ENCODE data around the gene KLHL29.

The KLHL29 gene

GRCh38 chr2:23687713-23688112 lies 302.7 kb downstream of the KLHL29 start:
- Histone ChIP-seq H4K8ac (ENCODE audit: low read depth, low read length) (no peak overlapping the region), H3K18ac (ENCODE audit: low read length) (peak overlapping the region; percentile 20), H3K4ac (ENCODE audit: low read length) (no peak overlapping the region), H2BK120ac (ENCODE audit: low read depth, low read length) (no peak overlapping the region), H3K27ac (replicated peaks; ENCODE audit: low read length) (no peak overlapping the region), H2BK15ac (ENCODE audit: low read length) (peak overlapping the region; percentile 41), H3K14ac (ENCODE audit: low read length) (no peak overlapping the region), H2AK5ac (ENCODE audit: low read depth, low read length) (no peak overlapping the region), H3K4me3 (ENCODE audit: low read length in 2 of 2) (no peak overlapping the region), H3K36me3 (replicated peaks in 1 of 2; ENCODE audit: control insufficient read depth in 2 of 2, insufficient read depth in 2 of 2, low read length in 2 of 2) (peaks cover 0 to 15% of the 10 kb centered on the region in 2 donors), H3K27me3 (ENCODE audit: control insufficient read depth in 3 of 3, insufficient read depth in 3 of 3, low read depth in 1 of 3, low read length in 3 of 3) (no peaks in the 10 kb centered on the region), H4K91ac (ENCODE audit: low read depth, low read length, poor library complexity) (no peak overlapping the region), H2BK5ac (ENCODE audit: low read length) (peak overlapping the region; percentile 45), H2BK12ac (ENCODE audit: low read length) (no peak overlapping the region), H3K23ac (ENCODE audit: low read depth, low read length, poor library complexity) (no peak overlapping the region), H3K4me1 (ENCODE audit: control insufficient read depth in 2 of 2, insufficient read depth in 1 of 2, low read depth in 1 of 2, low read length in 2 of 2) (peaks cover 16 to 18% of the 10 kb centered on the region in 2 donors), H3K9ac (ENCODE audit: low read depth, low read length, poor library complexity) (no peak overlapping the region), H3K4me2 (ENCODE audit: insufficient read depth, low read length, poor library complexity, severe bottlenecking) (no peak overlapping the region), H3K9me3 (replicated peaks in 1 of 2; ENCODE audit: control insufficient read depth in 2 of 2, insufficient read depth in 1 of 2, low read depth in 1 of 2, low read length in 2 of 2) (no peaks in the 10 kb centered on the region), H2AFZ (ENCODE audit: low read length) (no peak overlapping the region), H3K79me1 (ENCODE audit: low read depth, low read length) (peaks cover 2% of the 10 kb centered on the region)
- no peak for DNase-seq (ENCODE audit: low spot score)
- WGBS, 2 donors (ENCODE audit: extremely low coverage in 2 of 2, insufficient read length in 2 of 2, insufficient replicate concordance in 1 of 2): no CpG with 5 or more reads among the region's 14 CpGs

GRCh38 chr2:23688486-23689130 lies 303.6 kb downstream of the KLHL29 start:
- no peak overlapping the region for H2BK120ac ChIP-seq (ENCODE audit: low read depth, low read length)

GRCh38 chr2:23689131-23689700 lies 304.2 kb downstream of the KLHL29 start:
- Histone ChIP-seq H3K4me3 (ENCODE audit: low read length in 2 of 2) (no peak overlapping the region), H3K4me1 (ENCODE audit: control insufficient read depth in 2 of 2, insufficient read depth in 1 of 2, low read depth in 1 of 2, low read length in 2 of 2) (peaks cover 8 to 17% of the 10 kb centered on the region in 2 donors), H2BK12ac (ENCODE audit: low read length) (no peak overlapping the region), H3K79me1 (ENCODE audit: low read depth, low read length) (peaks cover 2% of the 10 kb centered on the region), H3K18ac (ENCODE audit: low read length) (peak overlapping the region; percentile 63), H2BK120ac (ENCODE audit: low read depth, low read length) (no peak overlapping the region), H3K14ac (ENCODE audit: low read length) (no peak overlapping the region), H3K27me3 (ENCODE audit: control insufficient read depth in 3 of 3, insufficient read depth in 3 of 3, low read depth in 1 of 3, low read length in 3 of 3) (no peaks in the 10 kb centered on the region), H3K23ac (ENCODE audit: low read depth, low read length, poor library complexity) (peak overlapping the region; percentile 49), H2BK15ac (ENCODE audit: low read length) (peak overlapping the region; percentile 90), H3K4me2 (ENCODE audit: insufficient read depth, low read length, poor library complexity, severe bottlenecking) (no peak overlapping the region), H2AK5ac (ENCODE audit: low read depth, low read length) (peak overlapping the region; percentile 70), H2AFZ (ENCODE audit: low read length) (no peak overlapping the region), H4K8ac (ENCODE audit: low read depth, low read length) (no peak overlapping the region), H2BK5ac (ENCODE audit: low read length) (peak overlapping the region; percentile 78), H3K4ac (ENCODE audit: low read length) (no peak overlapping the region), H3K9ac (ENCODE audit: low read depth, low read length, poor library complexity) (no peak overlapping the region), H3K9me3 (replicated peaks in 1 of 2; ENCODE audit: control insufficient read depth in 2 of 2, insufficient read depth in 1 of 2, low read depth in 1 of 2, low read length in 2 of 2) (no peaks in the 10 kb centered on the region), H3K36me3 (replicated peaks in 1 of 2; ENCODE audit: control insufficient read depth in 2 of 2, insufficient read depth in 2 of 2, low read length in 2 of 2) (peaks cover 0 to 16% of the 10 kb centered on the region in 2 donors), H3K27ac (replicated peaks; ENCODE audit: low read length) (no peak overlapping the region), H4K91ac (ENCODE audit: low read depth, low read length, poor library complexity) (no peak overlapping the region)
- DNase-seq (ENCODE audit: low spot score): no peak
- WGBS, 2 donors (ENCODE audit: extremely low coverage in 2 of 2, insufficient read length in 2 of 2, insufficient replicate concordance in 1 of 2): no CpG with 5 or more reads among the region's 11 CpGs

More at GRCh38 chr2:23688486-23689130, 303.6 kb downstream of the KLHL29 start:
- no peak overlapping the region for H2AFZ ChIP-seq (ENCODE audit: low read length)
- no peak overlapping the region for H3K27ac ChIP-seq (replicated peaks; ENCODE audit: low read length)
- no peaks in the 10 kb centered on the region for H3K9me3 ChIP-seq (replicated peaks in 1 of 2; ENCODE audit: control insufficient read depth in 2 of 2, insufficient read depth in 1 of 2, low read depth in 1 of 2, low read length in 2 of 2)
- no peak overlapping the region for H4K91ac ChIP-seq (ENCODE audit: low read depth, low read length, poor library complexity)
- peak overlapping the region; percentile 70 for H2AK5ac ChIP-seq (ENCODE audit: low read depth, low read length)
- H3K9ac ChIP-seq (ENCODE audit: low read depth, low read length, poor library complexity): no peak overlapping the region
- WGBS, 2 donors (ENCODE audit: extremely low coverage in 2 of 2, insufficient read length in 2 of 2, insufficient replicate concordance in 1 of 2): no CpG with 5 or more reads among the region's 15 CpGs
- peaks cover 0 to 15% of the 10 kb centered on the region in 2 donors for H3K36me3 ChIP-seq (replicated peaks in 1 of 2; ENCODE audit: control insufficient read depth in 2 of 2, insufficient read depth in 2 of 2, low read length in 2 of 2)
- H3K4ac ChIP-seq (ENCODE audit: low read length): no peak overlapping the region
- H3K4me3 ChIP-seq (ENCODE audit: low read length in 2 of 2): no peak overlapping the region
- H3K4me1 ChIP-seq (ENCODE audit: control insufficient read depth in 2 of 2, insufficient read depth in 1 of 2, low read depth in 1 of 2, low read length in 2 of 2): peaks cover 15 to 18% of the 10 kb centered on the region in 2 donors
- peak overlapping the region; percentile 78 for H2BK5ac ChIP-seq (ENCODE audit: low read length)
- H3K18ac ChIP-seq (ENCODE audit: low read length): peak overlapping the region; percentile 58
- no peak for DNase-seq (ENCODE audit: low spot score)
- H3K23ac ChIP-seq (ENCODE audit: low read depth, low read length, poor library complexity): no peak overlapping the region
- H3K14ac ChIP-seq (ENCODE audit: low read length): no peak overlapping the region
- H2BK12ac ChIP-seq (ENCODE audit: low read length): no peak overlapping the region
- H3K4me2 ChIP-seq (ENCODE audit: insufficient read depth, low read length, poor library complexity, severe bottlenecking): no peak overlapping the region
- H3K27me3 ChIP-seq (ENCODE audit: control insufficient read depth in 3 of 3, insufficient read depth in 3 of 3, low read depth in 1 of 3, low read length in 3 of 3): no peaks in the 10 kb centered on the region
- H4K8ac ChIP-seq (ENCODE audit: low read depth, low read length): no peak overlapping the region
- peaks cover 2% of the 10 kb centered on the region for H3K79me1 ChIP-seq (ENCODE audit: low read depth, low read length)
- peak overlapping the region; percentile 90 for H2BK15ac ChIP-seq (ENCODE audit: low read length)

GRCh38 chr2:23689891-23690290 lies 304.9 kb downstream of the KLHL29 start:
- DNase-seq (ENCODE audit: low spot score): no peak
- peaks cover 2% of the 10 kb centered on the region for H3K79me1 ChIP-seq (ENCODE audit: low read depth, low read length)
- H3K36me3 ChIP-seq (replicated peaks in 1 of 2; ENCODE audit: control insufficient read depth in 2 of 2, insufficient read depth in 2 of 2, low read length in 2 of 2): peaks cover 0 to 23% of the 10 kb centered on the region in 2 donors
- H3K14ac ChIP-seq (ENCODE audit: low read length): no peak overlapping the region
- H3K9me3 ChIP-seq (replicated peaks in 1 of 2; ENCODE audit: control insufficient read depth in 2 of 2, insufficient read depth in 1 of 2, low read depth in 1 of 2, low read length in 2 of 2): no peaks in the 10 kb centered on the region
- no peak overlapping the region for H3K4me2 ChIP-seq (ENCODE audit: insufficient read depth, low read length, poor library complexity, severe bottlenecking)
- H3K27me3 ChIP-seq (ENCODE audit: control insufficient read depth in 3 of 3, insufficient read depth in 3 of 3, low read depth in 1 of 3, low read length in 3 of 3): no peaks in the 10 kb centered on the region
- peak overlapping the region; percentile 93 for H3K18ac ChIP-seq (ENCODE audit: low read length)
- no CpG with 5 or more reads among the region's 9 CpGs for WGBS, 2 donors (ENCODE audit: extremely low coverage in 2 of 2, insufficient read length in 2 of 2, insufficient replicate concordance in 1 of 2)
- H2AK5ac ChIP-seq (ENCODE audit: low read depth, low read length): peak overlapping the region; percentile 89
- no peak overlapping the region for H3K23ac ChIP-seq (ENCODE audit: low read depth, low read length, poor library complexity)
- H2BK5ac ChIP-seq (ENCODE audit: low read length): no peak overlapping the region
- H2AFZ ChIP-seq (ENCODE audit: low read length): no peak overlapping the region
- H4K91ac ChIP-seq (ENCODE audit: low read depth, low read length, poor library complexity): no peak overlapping the region
- H2BK120ac ChIP-seq (ENCODE audit: low read depth, low read length): no peak overlapping the region
- no peak overlapping the region for H4K8ac ChIP-seq (ENCODE audit: low read depth, low read length)
- H3K4me3 ChIP-seq (ENCODE audit: low read length in 2 of 2): no peak overlapping the region
- H2BK15ac ChIP-seq (ENCODE audit: low read length): peak overlapping the region; percentile 97
- H2BK12ac ChIP-seq (ENCODE audit: low read length): no peak overlapping the region
- H3K27ac ChIP-seq (replicated peaks; ENCODE audit: low read length): no peak overlapping the region
- peaks cover 2 to 11% of the 10 kb centered on the region in 2 donors for H3K4me1 ChIP-seq (ENCODE audit: control insufficient read depth in 2 of 2, insufficient read depth in 1 of 2, low read depth in 1 of 2, low read length in 2 of 2)
- H3K9ac ChIP-seq (ENCODE audit: low read depth, low read length, poor library complexity): peak overlapping the region; percentile 12
- H3K4ac ChIP-seq (ENCODE audit: low read length): no peak overlapping the region
